ENCODE results near the gene ZFAND3.
"Not testable (repeated sequence)": the region's sequence is repeated elsewhere in the genome, so short reads cannot be mapped to it uniquely, and the experiment has no call there.

ZFAND3 gene

GRCh38 chr6:37862992-37863391 lies 43.5 kb downstream of the ZFAND3 start:
- no peak for DNase-seq (ENCODE audit: low read depth in 2 of 3, low spot score in 1 of 3)

GRCh38 chr6:37864250-37864649 lies 44.7 kb downstream of the ZFAND3 start:
- DNase-seq (ENCODE audit: low read depth in 2 of 3, low spot score in 1 of 3), result no peak

- no peak for DNase-seq (ENCODE audit: low read depth in 2 of 3, low spot score in 1 of 3)
Measured at GRCh38 chr6:37865504-37865903, 46.0 kb downstream of the ZFAND3 start.

- DNase-seq (ENCODE audit: low read depth in 2 of 3, low spot score in 1 of 3), result no peak
Measured at GRCh38 chr6:37866590-37867507, 47.3 kb downstream of the ZFAND3 start.

GRCh38 chr6:37867756-37868446 lies 48.4 kb downstream of the ZFAND3 start:
- DNase-seq (ENCODE audit: low read depth in 2 of 3, low spot score in 1 of 3), result no peak

- DNase-seq (ENCODE audit: low read depth in 2 of 3, low spot score in 1 of 3), result no peak
Measured at GRCh38 chr6:37868447-37868825, 48.9 kb downstream of the ZFAND3 start.

GRCh38 chr6:37871616-37872372 lies 52.3 kb downstream of the ZFAND3 start:
- DNase-seq (ENCODE audit: low read depth in 2 of 3, low spot score in 1 of 3), result no peak

- no peak for DNase-seq (ENCODE audit: low read depth in 2 of 3, low spot score in 1 of 3)
Measured at GRCh38 chr6:37872373-37872745, 52.8 kb downstream of the ZFAND3 start.

GRCh38 chr6:37874726-37875125 lies 55.2 kb downstream of the ZFAND3 start:
- DNase-seq (ENCODE audit: low read depth in 2 of 3, low spot score in 1 of 3), result no peak

- no peak for DNase-seq (ENCODE audit: low read depth in 2 of 3, low spot score in 1 of 3)
Measured at GRCh38 chr6:37875561-37876309, 56.2 kb downstream of the ZFAND3 start.

- DNase-seq (ENCODE audit: low read depth in 2 of 3, low spot score in 1 of 3), result no peak
Measured at GRCh38 chr6:37876843-37877242, 57.3 kb downstream of the ZFAND3 start.

GRCh38 chr6:37877373-37878149 lies 58.0 kb downstream of the ZFAND3 start:
- DNase-seq (ENCODE audit: low read depth in 2 of 3, low spot score in 1 of 3), result no peak

GRCh38 chr6:37878150-37878710 lies 58.7 kb downstream of the ZFAND3 start:
- DNase-seq (ENCODE audit: low read depth in 2 of 3, low spot score in 1 of 3), result no peak

- not testable (repeated sequence) for DNase-seq (ENCODE audit: low read depth in 2 of 3, low spot score in 1 of 3)
Measured at GRCh38 chr6:37880602-37881001, 61.1 kb downstream of the ZFAND3 start.

- DNase-seq (ENCODE audit: low read depth in 2 of 3, low spot score in 1 of 3), result no peak
Measured at GRCh38 chr6:37882292-37882691, 62.8 kb downstream of the ZFAND3 start.

GRCh38 chr6:37882724-37883413 lies 63.3 kb downstream of the ZFAND3 start:
- DNase-seq (ENCODE audit: low read depth in 2 of 3, low spot score in 1 of 3), result no peak

- no peak for DNase-seq (ENCODE audit: low read depth in 2 of 3, low spot score in 1 of 3)
Measured at GRCh38 chr6:37884548-37884947, 65.0 kb downstream of the ZFAND3 start.

- DNase-seq (ENCODE audit: low read depth in 2 of 3, low spot score in 1 of 3), result no peak
Measured at GRCh38 chr6:37889051-37889450, 69.5 kb downstream of the ZFAND3 start.

- no peak for DNase-seq (ENCODE audit: low read depth in 2 of 3, low spot score in 1 of 3)
Measured at GRCh38 chr6:37889486-37889885, 70.0 kb downstream of the ZFAND3 start.
